Keratinocyte (primary cell): Measurements from ENCODE around the gene MBLAC1. TPM values are rescaled to one million over a fixed set of nuclear protein-coding genes. Genes with fewer than 3 reads are reported as not detected.
A peak's percentile ranks its signal among the peaks of the same experiment; 100 is the strongest.

Source experiments
- DNase-seq: peaks from one replicate; pipeline ENCODE4 v3.0.0-alpha.2; 2011; ENCODE audit warnings: low read depth, missing footprints, low spot score
- FAIRE-seq: peaks from 2 replicates; lab custom pipeline; 2011; peaks lifted over from hg19 to GRCh38; lab: Jason Lieb, UNC
- H2AFZ ChIP-seq: 2 replicates; pipeline ENCODE4 v1.6.0; 2012; ENCODE audit warnings: low read length, control low read depth, inconsistent platforms; ENCODE audit not compliant: control insufficient read depth
- H3K27ac ChIP-seq: 2 replicates; pipeline ENCODE4 v1.5.1; 2011; ENCODE audit warnings: low read length; ENCODE audit not compliant: control insufficient read depth, insufficient read depth
- H3K27me3 ChIP-seq: 3 replicates; pipeline ENCODE4 v1.6.0; 2011; ENCODE audit warnings: low read length; ENCODE audit not compliant: control insufficient read depth, insufficient read depth; ENCODE audit errors: extremely low read depth
- H3K36me3 ChIP-seq, 2 experiments: 2 replicates in 1 of 2; 3 replicates in 1 of 2; pipeline ENCODE4 v1.5.1; 2011; ENCODE audit warnings: low read length in 2 of 2, mild to moderate bottlenecking in 1 of 2; ENCODE audit not compliant: control insufficient read depth in 2 of 2, insufficient read depth in 2 of 2; ENCODE audit errors: extremely low read depth in 1 of 2
- H3K4me1 ChIP-seq: 3 replicates; pipeline ENCODE4 v1.5.1; 2011; ENCODE audit warnings: low read length; ENCODE audit not compliant: control insufficient read depth, insufficient read depth; ENCODE audit errors: extremely low read depth
- H3K4me2 ChIP-seq: 3 replicates; pipeline ENCODE4 v1.6.0; 2011; ENCODE audit warnings: low read depth, low read length; ENCODE audit not compliant: control insufficient read depth, insufficient read depth; ENCODE audit errors: extremely low read depth
- H3K4me3 ChIP-seq, 3 experiments: fragments of 200-600 bp in 1 of 3; sonication (generic) in 1 of 3; 2 replicates in 2 of 3; 3 replicates in 1 of 3; pipeline ENCODE4 v1.5.1; 2011 to 2016; ENCODE audit warnings: low read length in 3 of 3, mild to moderate bottlenecking in 3 of 3, control low read depth in 2 of 3, inconsistent platforms in 1 of 3, low read depth in 1 of 3, mixed read lengths in 1 of 3, mixed run types in 1 of 3, moderate library complexity in 1 of 3; ENCODE audit not compliant: control insufficient read depth in 2 of 3, insufficient read depth in 2 of 3; ENCODE audit errors: extremely low read depth in 1 of 3
- H3K79me2 ChIP-seq: 2 replicates; pipeline ENCODE4 v1.6.0; 2012; ENCODE audit warnings: low read length; ENCODE audit not compliant: control insufficient read depth, insufficient read depth
- H3K9ac ChIP-seq: 3 replicates; pipeline ENCODE4 v1.6.0; 2011; ENCODE audit warnings: low read length; ENCODE audit not compliant: control insufficient read depth, insufficient read depth; ENCODE audit errors: extremely low read depth
- H3K9me1 ChIP-seq: 3 replicates; pipeline ENCODE4 v1.6.0; 2011; ENCODE audit warnings: low read length; ENCODE audit not compliant: control insufficient read depth, insufficient read depth; ENCODE audit errors: extremely low read depth
- H3K9me3 ChIP-seq: 2 replicates; pipeline ENCODE4 v1.5.1; 2012; ENCODE audit warnings: low read depth, low read length; ENCODE audit not compliant: control insufficient read depth
- H4K20me1 ChIP-seq: 3 replicates; pipeline ENCODE4 v1.6.0; 2011; ENCODE audit warnings: low read length; ENCODE audit not compliant: control insufficient read depth, insufficient read depth; ENCODE audit errors: extremely low read depth
- CTCF ChIP-seq, 3 experiments: IDR thresholded peaks in 1 of 3; conservative IDR thresholded peaks in 1 of 3; optimal IDR thresholded peaks in 1 of 3; 2 replicates in 2 of 3; 3 replicates in 1 of 3; pipeline versions ENCODE3 to v1.5.1; 2011; ENCODE audit warnings: low read length in 3 of 3, mild to moderate bottlenecking in 3 of 3, moderate library complexity in 2 of 3, control low read depth in 1 of 3, inconsistent platforms in 1 of 3; ENCODE audit not compliant: insufficient read depth in 2 of 3; ENCODE audit errors: extremely low read depth in 1 of 3
- EZH2 ChIP-seq: IDR thresholded peaks from one replicate; pipeline ENCODE4 v1.6.1; 2012; ENCODE audit warnings: inconsistent platforms, mild to moderate bottlenecking, low read length, moderate library complexity
- dilution Hi-C: fragments of 300-500 bp; cut with MboI; formaldehyde crosslinking; loops from one replicate; pipeline ENCODE4 v1.7.0; 2020; ENCODE audit warnings: low sequenced_read_pairs; ENCODE audit not compliant: extremely low pct_ligation_motif_present
- polyA plus RNA-seq, 5 experiments: library from polyadenylated mRNA; depleted of rRNA in 3 of 5; stranded (reverse) in 3 of 5; stranded (forward) in 1 of 5; unstranded in 1 of 5; fragments of >200 nt; gene quantifications; 1 replicate in 1 of 5; 2 replicates in 3 of 5; 3 replicates in 1 of 5; pipeline versions ENCODE4 v1.2.1 to v1.2.3, GENCODE V29; 2011 to 2012; ENCODE audit warnings: missing spikeins in 2 of 5, low read depth in 1 of 5, low replicate concordance in 1 of 5

Gene MBLAC1
- polyA plus RNA-seq, 1 donor (not counting 4 experiments of a cell fraction or from before 2014, with no cell fraction given): 0.21 TPM

- Histone ChIP-seq H3K27me3 (no peaks in the 10 kb centered on the region), H3K4me1 (peaks cover 18% of the 10 kb centered on the region), H2AFZ (peak within 1 kb of the TSS; percentile 84), H3K9ac (peak within 1 kb of the TSS; percentile 78), H3K9me3 (no peaks in the 10 kb centered on the region), H4K20me1 (peaks cover 2% of the 10 kb centered on the region), H3K79me2 (peaks cover 16% of the 10 kb centered on the region), H3K9me1 (no peaks in the 10 kb centered on the region), H3K4me3 (peak within 1 kb of the TSS; percentile 75 to 92 (median 85)), H3K4me2 (peak within 1 kb of the TSS; percentile 98), H3K36me3 (peaks cover 0 to 1% of the 10 kb centered on the region in 2 experiments), H3K27ac (peak within 1 kb of the TSS; percentile 63)
- DNase-seq: peak; percentile 99
- TF ChIP-seq EZH2 (no peak), CTCF (optimal IDR thresholded peaks at IDR 0.05 in 1 of 3, IDR thresholded peaks at IDR 0.05 in 1 of 3, conservative IDR thresholded peaks at IDR 0.05 in 1 of 3; ENCODE audit: extremely low read depth in 1 of 3, insufficient read depth in 2 of 3, low read length in 3 of 3) (no peak)
- dilution Hi-C loops: no loop called here
- peak; percentile 70 for FAIRE-seq
Measured at GRCh38 chr7:100148559-100149328, 22.0 kb downstream of the MBLAC1 start, which contains the start of gene LAMTOR4. LAMTOR4 (plus strand) TSS chr7:100148918; CDS start chr7:100148973, 55 bp downstream.

- Histone ChIP-seq H3K36me3 (peaks cover 16 to 27% of the 10 kb centered on the region in 2 experiments), H3K79me2 (peaks cover 17% of the 10 kb centered on the region)
- FAIRE-seq: no peak
Measured at GRCh38 chr7:100152404-100152803, 25.6 kb downstream of the MBLAC1 start.

More at GRCh38 chr7:100152404-100152803, 25.6 kb downstream of the MBLAC1 start:
- H3K9me1 ChIP-seq: no peaks in the 10 kb centered on the region
- no peak overlapping the region for H2AFZ ChIP-seq
- no peak overlapping the region for H3K4me3 ChIP-seq
- H3K4me1 ChIP-seq: peaks cover 27% of the 10 kb centered on the region
- TF ChIP-seq EZH2: no peak
- TF ChIP-seq CTCF (optimal IDR thresholded peaks at IDR 0.05 in 1 of 3, IDR thresholded peaks at IDR 0.05 in 1 of 3, conservative IDR thresholded peaks at IDR 0.05 in 1 of 3; ENCODE audit: extremely low read depth in 1 of 3, insufficient read depth in 2 of 3, low read length in 3 of 3): no peak
- dilution Hi-C loops: no loop called here
- no peaks in the 10 kb centered on the region for H3K9me3 ChIP-seq
- H3K9ac ChIP-seq: no peak overlapping the region
- no peak overlapping the region for H3K4me2 ChIP-seq
- no peak for DNase-seq
- H3K27ac ChIP-seq: no peak overlapping the region
- no peaks in the 10 kb centered on the region for H3K27me3 ChIP-seq
- H4K20me1 ChIP-seq: peaks cover 7% of the 10 kb centered on the region
